GM19193 (cell line): Measurements from ENCODE around the gene PNPLA3.

Source experiments
- POLR2A ChIP-seq: IDR thresholded peaks from 4 replicates; pipeline ENCODE4 v1.6.1; 2011; ENCODE audit not compliant: insufficient read depth, insufficient read length; ENCODE audit errors: extremely low read depth

The PNPLA3 gene

DNA sequence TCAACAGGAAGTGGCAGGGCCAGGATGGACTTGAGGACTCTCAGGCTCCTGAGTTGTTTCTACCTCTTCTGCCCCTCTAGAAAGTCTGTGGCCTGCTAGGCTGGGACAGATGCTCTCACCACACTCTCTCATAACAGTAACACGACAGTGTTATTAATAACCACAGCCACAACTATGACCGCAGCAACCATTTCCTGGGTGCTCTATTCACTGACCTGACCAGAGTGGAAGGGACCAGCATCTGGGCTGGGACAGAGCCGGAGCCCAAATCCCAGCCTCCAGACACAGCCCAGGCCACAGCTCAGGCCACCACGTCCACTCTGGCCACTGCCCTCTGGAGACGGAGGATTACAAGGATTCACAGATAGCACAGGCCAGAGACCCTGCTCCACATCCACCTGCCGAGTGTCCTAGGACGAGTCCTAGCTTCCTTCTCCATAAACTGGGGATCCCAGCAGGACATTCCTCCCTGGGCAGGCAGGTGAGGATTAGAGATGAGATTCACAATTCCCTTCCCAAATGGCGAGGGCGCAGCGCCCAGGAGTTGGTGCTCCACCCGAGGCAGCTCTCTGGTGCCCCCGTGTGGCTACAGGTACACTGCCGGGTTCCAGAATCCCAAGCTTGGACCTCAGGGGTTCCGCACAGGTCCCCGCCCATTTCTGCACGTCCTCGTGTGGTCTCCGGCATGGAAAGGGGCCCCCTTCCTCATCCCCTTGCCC, 38.8 kb upstream of the PNPLA3 start:
- TF ChIP-seq POLR2A = no peak

GRCh38 chr22:43885319-43885671, 38.3 kb upstream of the PNPLA3 start:
- TF ChIP-seq POLR2A = no peak

- TF ChIP-seq POLR2A = no peak
Measured at GRCh38 chr22:43885786-43886185, 37.8 kb upstream of the PNPLA3 start.

DNA sequence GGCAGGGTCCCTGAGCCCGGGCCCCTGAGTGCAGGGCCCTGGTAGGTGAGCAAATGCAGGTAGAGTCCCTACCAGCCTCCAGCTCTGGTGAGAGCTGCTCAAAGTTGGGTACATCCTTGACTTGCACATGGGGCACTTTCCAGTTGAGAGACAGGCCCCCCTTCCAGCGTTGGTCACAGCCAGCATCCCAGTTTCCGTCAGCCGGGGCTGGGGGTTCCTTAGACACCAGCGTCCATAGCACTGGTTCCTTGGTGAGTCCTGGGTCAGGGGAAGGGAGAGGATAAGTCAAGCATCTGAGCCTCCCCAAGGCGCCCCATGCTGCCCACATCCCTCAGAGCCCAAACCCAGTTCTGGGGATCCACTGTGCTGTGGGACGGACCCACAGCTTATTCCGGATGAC, 37.4 kb upstream of the PNPLA3 start:
- TF ChIP-seq POLR2A = no peak

- no peak for TF ChIP-seq POLR2A
Measured at GRCh38 chr22:43887391-43887790, 36.2 kb upstream of the PNPLA3 start.

DNA sequence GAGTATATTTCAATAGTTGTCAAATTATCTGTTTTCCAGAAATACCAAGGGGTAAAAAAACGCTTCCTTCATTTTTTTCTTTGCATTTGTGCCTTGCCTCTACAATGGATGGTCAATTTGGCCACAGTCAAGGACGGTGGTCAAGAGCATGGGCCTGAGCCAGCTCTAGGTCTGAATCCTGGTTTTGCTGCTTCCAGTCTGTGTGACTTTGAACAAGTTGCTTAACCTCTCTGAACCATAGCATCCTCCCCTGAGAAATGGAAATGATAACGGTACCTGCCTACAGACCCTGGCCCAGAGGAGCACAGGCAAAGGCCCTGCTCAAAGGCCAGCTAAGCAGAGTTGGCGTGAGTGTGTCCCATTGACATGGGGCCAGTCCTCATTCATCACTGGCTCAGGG, 34.9 kb upstream of the PNPLA3 start:
- no peak for TF ChIP-seq POLR2A

DNA sequence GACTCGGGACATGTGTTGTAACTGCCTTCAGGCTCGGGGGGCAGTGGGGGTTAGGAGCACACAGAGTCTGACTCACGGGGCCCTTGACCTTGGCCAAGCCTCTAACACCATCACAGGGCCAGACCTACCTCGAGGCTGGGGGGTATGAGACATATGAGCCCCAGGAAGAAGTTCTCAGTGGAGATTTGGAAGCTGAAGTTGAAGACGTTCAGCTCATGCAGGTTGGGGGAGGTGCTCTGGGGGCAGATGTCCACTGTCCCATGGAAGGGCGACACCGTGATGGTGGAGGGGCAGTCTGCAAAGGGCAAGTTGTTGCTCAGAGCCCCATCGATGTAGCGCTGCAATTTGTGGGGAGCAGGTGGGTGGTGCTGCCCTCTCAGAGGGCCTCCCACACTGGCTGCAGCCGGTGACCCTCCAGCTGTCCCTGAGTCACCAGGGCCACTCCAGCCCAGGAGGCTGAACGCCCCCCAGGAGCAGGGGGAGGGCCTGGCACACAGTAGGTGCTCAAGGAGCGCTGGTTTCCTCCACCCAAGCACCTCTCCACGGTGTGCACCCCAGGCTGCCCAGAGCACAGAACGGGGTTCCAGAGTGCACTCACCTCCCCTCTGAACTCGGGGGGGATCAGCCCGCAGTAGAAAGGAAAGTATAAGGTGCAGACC, 34.3 kb upstream of the PNPLA3 start:
- TF ChIP-seq POLR2A = no peak

- no peak for TF ChIP-seq POLR2A
Measured at GRCh38 chr22:43889860-43890253, 33.7 kb upstream of the PNPLA3 start.

DNA sequence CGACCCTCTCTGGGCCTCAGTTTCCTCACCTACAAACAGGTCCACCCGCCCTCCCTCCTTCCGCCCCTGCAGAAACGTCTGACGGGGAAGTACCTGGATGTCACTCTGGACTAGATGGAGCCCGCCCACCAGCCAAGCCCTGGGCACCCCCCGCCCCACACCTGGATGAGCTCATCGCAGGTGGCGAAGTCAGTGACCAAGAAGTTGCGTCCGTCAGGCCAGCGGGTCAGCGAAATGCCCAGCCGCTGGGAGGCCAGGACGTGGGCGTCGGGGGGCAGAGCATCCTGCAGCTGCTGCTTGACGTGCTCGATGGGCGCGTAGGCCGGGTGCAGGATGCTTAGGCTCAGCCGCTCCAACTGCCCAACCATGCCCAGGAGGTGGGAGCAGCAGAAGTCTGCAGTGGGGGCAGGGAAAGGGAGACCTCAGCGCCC, 32.7 kb upstream of the PNPLA3 start:
- TF ChIP-seq POLR2A = no peak

DNA sequence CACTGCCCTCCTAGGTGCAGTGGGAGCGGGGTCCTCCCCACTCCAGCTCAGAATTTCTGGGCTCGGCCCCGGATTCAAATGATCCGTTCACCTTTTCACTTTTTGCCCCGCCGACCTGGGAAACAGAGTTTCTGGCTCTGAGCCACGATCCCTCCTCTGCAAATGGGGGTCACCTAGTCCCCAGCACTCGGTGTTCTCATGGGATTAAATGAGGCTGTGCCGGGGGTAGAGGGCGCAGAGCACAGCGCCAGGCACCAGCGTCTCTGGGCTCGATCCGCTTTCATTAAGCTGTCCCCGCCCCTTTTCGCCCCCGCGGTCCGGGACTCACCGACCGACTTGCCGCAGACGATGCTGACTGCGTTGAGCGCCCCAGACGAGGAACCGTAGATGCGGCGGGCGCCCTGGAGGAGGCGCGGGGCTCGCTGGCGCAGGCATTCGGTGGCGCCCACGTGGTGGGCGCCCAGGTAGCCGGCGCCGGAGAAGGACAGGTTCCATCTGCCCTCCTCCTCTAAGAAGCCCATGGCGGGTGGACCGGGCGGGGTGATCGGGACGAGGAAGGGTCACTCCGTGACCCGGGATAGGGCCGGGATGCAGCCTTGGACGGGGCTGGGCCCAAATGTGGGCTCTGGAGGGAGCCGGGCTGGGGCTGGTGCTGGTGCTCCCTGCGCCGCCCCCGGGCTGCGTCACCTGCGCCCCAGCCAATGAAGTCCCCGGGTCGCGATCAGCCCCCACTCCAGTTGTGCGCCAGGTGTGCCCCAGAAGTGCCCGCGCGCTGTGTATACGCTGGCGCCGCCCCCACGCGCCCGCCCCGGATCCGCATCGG, 32.0 kb upstream of the PNPLA3 start, which contains the start of gene PNPLA5:
Gene PNPLA5, minus strand, starts transcription at position 654 of the 823 bp plus-strand sequence. Its CDS starts 133 bp downstream, at position 521.
- no peak for TF ChIP-seq POLR2A

DNA sequence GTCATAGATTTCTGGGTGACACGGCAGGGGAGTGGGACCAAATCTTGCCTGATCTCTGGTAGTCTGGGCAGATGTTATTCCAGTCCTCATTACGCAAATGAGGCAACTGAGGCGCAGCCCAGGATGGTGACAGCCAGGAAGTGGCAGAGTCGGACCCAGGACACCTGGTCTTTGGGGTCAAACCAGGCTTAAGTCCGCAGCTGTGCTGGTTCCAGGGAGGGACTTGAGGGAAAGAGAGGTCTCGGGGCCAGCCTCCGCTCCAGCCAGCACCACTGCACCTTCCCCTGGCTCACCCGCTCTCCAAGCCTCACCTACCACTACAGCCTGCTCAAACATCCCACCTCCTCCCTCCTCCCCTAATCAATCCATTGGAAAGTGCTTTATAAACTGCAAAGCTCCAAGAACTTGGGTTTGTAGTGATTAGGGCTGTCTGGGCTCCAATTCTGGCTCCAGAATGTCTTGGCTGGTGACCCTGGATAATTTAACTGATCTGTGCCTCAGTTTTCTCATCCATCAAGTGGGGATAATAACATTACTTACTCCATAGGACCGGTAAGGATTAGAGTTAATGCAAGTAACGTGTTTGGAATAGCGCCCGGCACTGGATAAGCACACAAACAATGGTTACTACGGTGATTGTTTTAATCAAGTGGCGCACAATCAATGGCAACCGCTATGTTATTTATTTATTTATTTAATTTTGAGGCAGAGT, 31.3 kb upstream of the PNPLA3 start:
- TF ChIP-seq POLR2A = no peak

GRCh38 chr22:43893266-43893665, 30.3 kb upstream of the PNPLA3 start:
- no peak for TF ChIP-seq POLR2A

DNA sequence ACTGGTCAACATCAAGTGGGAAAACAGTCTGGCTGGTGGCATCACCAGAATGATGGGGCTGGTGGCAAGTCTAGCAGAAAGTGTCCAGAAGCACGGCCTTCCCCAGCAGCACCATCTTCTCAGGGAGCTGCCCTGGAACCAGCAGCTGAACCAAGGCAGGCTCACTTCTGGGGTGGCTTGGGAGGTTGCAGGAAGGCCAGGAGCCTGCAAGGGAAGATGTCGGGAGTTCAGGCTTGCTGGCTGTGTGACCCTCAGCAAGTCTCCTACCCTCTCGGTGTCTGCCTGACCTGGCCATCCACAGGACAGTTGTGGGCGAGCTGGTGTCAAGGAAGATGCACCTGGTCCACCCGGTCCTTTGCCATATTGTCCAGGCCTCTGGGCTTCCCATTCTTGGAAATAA, 29.5 kb upstream of the PNPLA3 start:
- no peak for TF ChIP-seq POLR2A

GRCh38 chr22:43895986-43896645, 27.5 kb upstream of the PNPLA3 start:
- no peak for TF ChIP-seq POLR2A
